Spleen (tissue), 7 donors: ENCODE results near the gene SEC16A.

Source experiments
- POLR2A ChIP-seq, 3 donors: fragments of 450-650 bp; IDR thresholded peaks; one replicate each; pipeline ENCODE4 v1.5.1; 2017; ENCODE audit warnings: antibody characterized with exemption in 3 of 3, mild to moderate bottlenecking in 1 of 3
- TF ChIP-seq, protein P1 (sequence below), 11 experiments: fragments of 200-600 bp in 7 of 11; fragments of 450-650 bp in 4 of 11; sonication (generic) in 4 of 11; IDR thresholded peaks in 8 of 11; conservative IDR thresholded peaks in 3 of 11; 1 replicate in 7 of 11; 2 replicates in 4 of 11; pipeline versions ENCODE4 v1.4.0 to v1.8.0; 2016 to 2021; ENCODE audit warnings: antibody characterized with exemption in 11 of 11, inconsistent platforms in 4 of 11, mild to moderate bottlenecking in 1 of 11
- donor health status: DM: no; HTN: no; CAD: no; lungs with moderate emphysema.
- donor health status: DM: no; HTN: no; CAD: no.
- donor health status: DM: no; HTN: no; CAD: no.

DNA sequence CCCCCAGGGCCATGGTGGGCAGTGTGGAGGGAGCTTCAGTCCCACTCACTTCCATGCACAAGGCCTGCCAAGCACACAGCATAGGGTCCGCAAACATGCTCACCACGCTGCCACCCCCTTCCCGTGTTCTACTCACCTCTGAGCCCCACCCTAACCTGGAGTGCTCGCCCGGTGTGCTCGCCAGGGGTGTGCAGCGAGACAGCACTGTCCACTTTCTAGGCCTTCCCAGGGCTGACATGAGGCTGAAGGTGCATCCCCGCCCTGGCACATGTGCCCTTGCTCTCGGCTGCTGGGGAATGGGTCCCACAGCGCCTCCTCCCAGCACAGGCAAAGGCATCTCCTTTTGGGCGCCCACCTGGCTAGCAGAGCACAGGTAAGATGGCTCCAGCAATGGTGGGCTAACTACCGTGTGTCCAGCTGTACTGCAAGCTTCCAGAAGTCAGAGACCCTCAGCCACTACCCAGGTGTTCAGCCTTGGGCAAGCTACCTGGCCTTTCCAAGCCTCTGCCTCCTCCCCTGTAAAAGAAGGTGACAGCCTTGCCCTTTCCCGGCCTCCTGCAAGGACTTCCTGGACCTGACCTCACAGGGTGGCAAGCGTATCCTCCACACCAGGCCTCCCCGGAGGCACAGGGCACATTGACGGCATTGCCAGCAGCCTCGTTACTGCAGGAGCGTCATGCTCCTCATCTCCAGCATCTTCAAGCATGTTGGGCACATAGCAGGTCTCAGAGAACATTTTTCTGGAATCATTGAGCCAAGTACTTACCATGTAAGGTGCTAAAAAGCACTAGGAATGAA lies 4.2 kb upstream of the SEC16A start:
- TF ChIP-seq, protein P1, sequence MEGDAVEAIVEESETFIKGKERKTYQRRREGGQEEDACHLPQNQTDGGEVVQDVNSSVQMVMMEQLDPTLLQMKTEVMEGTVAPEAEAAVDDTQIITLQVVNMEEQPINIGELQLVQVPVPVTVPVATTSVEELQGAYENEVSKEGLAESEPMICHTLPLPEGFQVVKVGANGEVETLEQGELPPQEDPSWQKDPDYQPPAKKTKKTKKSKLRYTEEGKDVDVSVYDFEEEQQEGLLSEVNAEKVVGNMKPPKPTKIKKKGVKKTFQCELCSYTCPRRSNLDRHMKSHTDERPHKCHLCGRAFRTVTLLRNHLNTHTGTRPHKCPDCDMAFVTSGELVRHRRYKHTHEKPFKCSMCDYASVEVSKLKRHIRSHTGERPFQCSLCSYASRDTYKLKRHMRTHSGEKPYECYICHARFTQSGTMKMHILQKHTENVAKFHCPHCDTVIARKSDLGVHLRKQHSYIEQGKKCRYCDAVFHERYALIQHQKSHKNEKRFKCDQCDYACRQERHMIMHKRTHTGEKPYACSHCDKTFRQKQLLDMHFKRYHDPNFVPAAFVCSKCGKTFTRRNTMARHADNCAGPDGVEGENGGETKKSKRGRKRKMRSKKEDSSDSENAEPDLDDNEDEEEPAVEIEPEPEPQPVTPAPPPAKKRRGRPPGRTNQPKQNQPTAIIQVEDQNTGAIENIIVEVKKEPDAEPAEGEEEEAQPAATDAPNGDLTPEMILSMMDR (IDR thresholded peaks at IDR 0.05 in 8 of 11, conservative IDR thresholded peaks at IDR 0.05 in 3 of 11), result no peak
- TF ChIP-seq POLR2A (IDR thresholded peaks at IDR 0.05), result no peak
